ENCODE measurements around the gene ZDHHC3.

GRCh38 chr3:44914936-44915335 is 61.0 kb downstream of the ZDHHC3 start:
- TF ChIP-seq, protein P1, sequence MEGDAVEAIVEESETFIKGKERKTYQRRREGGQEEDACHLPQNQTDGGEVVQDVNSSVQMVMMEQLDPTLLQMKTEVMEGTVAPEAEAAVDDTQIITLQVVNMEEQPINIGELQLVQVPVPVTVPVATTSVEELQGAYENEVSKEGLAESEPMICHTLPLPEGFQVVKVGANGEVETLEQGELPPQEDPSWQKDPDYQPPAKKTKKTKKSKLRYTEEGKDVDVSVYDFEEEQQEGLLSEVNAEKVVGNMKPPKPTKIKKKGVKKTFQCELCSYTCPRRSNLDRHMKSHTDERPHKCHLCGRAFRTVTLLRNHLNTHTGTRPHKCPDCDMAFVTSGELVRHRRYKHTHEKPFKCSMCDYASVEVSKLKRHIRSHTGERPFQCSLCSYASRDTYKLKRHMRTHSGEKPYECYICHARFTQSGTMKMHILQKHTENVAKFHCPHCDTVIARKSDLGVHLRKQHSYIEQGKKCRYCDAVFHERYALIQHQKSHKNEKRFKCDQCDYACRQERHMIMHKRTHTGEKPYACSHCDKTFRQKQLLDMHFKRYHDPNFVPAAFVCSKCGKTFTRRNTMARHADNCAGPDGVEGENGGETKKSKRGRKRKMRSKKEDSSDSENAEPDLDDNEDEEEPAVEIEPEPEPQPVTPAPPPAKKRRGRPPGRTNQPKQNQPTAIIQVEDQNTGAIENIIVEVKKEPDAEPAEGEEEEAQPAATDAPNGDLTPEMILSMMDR (IDR thresholded peaks at IDR 0.05; ENCODE audit: insufficient read depth, low read depth, low read length), result peak; percentile 17
- TF ChIP-seq EZH2 (IDR thresholded peaks at IDR 0.05; ENCODE audit: insufficient read depth, low read length), result no peak
